22Rv1 (cell line): Measurements from ENCODE around the gene C6orf62.
"Not testable (repeated sequence)": the region's sequence is repeated elsewhere in the genome, so short reads cannot be mapped to it uniquely, and the experiment has no call there.

Experiments used
- H3K27ac ChIP-seq: fragments of 450-650 bp; 2 replicates; pipeline ENCODE4 v1.5.1; 2017
- CTCF ChIP-seq: fragments of 450-650 bp; IDR thresholded peaks from 2 replicates; pipeline ENCODE4 v1.5.1; 2017; ENCODE audit warnings: mild to moderate bottlenecking
- ZFX ChIP-seq: fragments of 450-650 bp; IDR thresholded peaks from 2 replicates; pipeline ENCODE4 v1.6.1; 2017; ENCODE audit warnings: antibody characterized with exemption, borderline replicate concordance

Gene C6orf62

GRCh38 chr6:24738741-24739140 is 19.8 kb upstream of the C6orf62 start:
- no peak overlapping the region for H3K27ac ChIP-seq
- TF ChIP-seq CTCF (no peak), ZFX (no peak)

GRCh38 chr6:24734710-24735109 is 15.8 kb upstream of the C6orf62 start:
- H3K27ac ChIP-seq, result not testable (repeated sequence)

- H3K27ac ChIP-seq, result no peak overlapping the region
- TF ChIP-seq ZFX (no peak), CTCF (no peak)
Measured at GRCh38 chr6:24734166-24734565, 15.2 kb upstream of the C6orf62 start.

- not testable (repeated sequence) for H3K27ac ChIP-seq
Measured at GRCh38 chr6:24731456-24732134, 12.6 kb upstream of the C6orf62 start.

GRCh38 chr6:24730653-24731052 is 11.7 kb upstream of the C6orf62 start:
- H3K27ac ChIP-seq, result not testable (repeated sequence)

- no peak overlapping the region for H3K27ac ChIP-seq
- TF ChIP-seq CTCF, result no peak
- TF ChIP-seq ZFX, result no peak
Measured at GRCh38 chr6:24723270-24723669, 4.3 kb upstream of the C6orf62 start.

GRCh38 chr6:24721461-24722215 is 2.7 kb upstream of the C6orf62 start:
- TF ChIP-seq CTCF (no peak), ZFX (no peak)
- H3K27ac ChIP-seq, result peak overlapping the region; percentile 97

GRCh38 chr6:24720604-24721460 is 1.9 kb upstream of the C6orf62 start:
- no peak for TF ChIP-seq ZFX

GRCh38 chr6:24720131-24720603 is 1.2 kb upstream of the C6orf62 start:
- peak overlapping the region; percentile 97 for H3K27ac ChIP-seq
- TF ChIP-seq ZFX (no peak), CTCF (no peak)

More at GRCh38 chr6:24720604-24721460, 1.9 kb upstream of the C6orf62 start:
- peak overlapping the region; percentile 97 for H3K27ac ChIP-seq
